Mucosa of rectum (tissue), 2 donors: Measurements from ENCODE around the gene OR2AK2.

ENCODE experiments used
- H3K27ac ChIP-seq, 2 donors: one replicate each; pipeline ENCODE4 v1.7.0; 2013; ENCODE audit warnings: inconsistent platforms in 2 of 2, low read depth in 2 of 2, low read length in 2 of 2
- H3K27me3 ChIP-seq, 2 donors: one replicate each; pipeline ENCODE4 v1.7.0; 2013; ENCODE audit warnings: low read length in 2 of 2; ENCODE audit not compliant: control insufficient read depth in 2 of 2, insufficient read depth in 2 of 2
- H3K36me3 ChIP-seq, 2 donors: one replicate each; pipeline ENCODE4 v1.7.0; 2013; ENCODE audit warnings: low read length in 2 of 2; ENCODE audit not compliant: control insufficient read depth in 2 of 2, insufficient read depth in 2 of 2
- H3K4me1 ChIP-seq, 2 donors: one replicate each; pipeline ENCODE4 v1.7.0; 2013; ENCODE audit warnings: low read length in 2 of 2, mild to moderate bottlenecking in 1 of 2; ENCODE audit not compliant: control insufficient read depth in 2 of 2, insufficient read depth in 2 of 2
- H3K4me3 ChIP-seq, 2 donors: one replicate each; pipeline ENCODE4 v1.7.0; 2013; ENCODE audit warnings: low read length in 2 of 2
- H3K9ac ChIP-seq, 2 donors: one replicate each; pipeline ENCODE4 v1.7.0; 2013; ENCODE audit warnings: low read length in 2 of 2, low read depth in 1 of 2, mild to moderate bottlenecking in 1 of 2
- H3K9me3 ChIP-seq, 2 donors: one replicate each; pipeline ENCODE4 v1.7.0; 2013; ENCODE audit warnings: low read length in 2 of 2; ENCODE audit not compliant: control insufficient read depth in 2 of 2
- donor health status: healthy.
- donor health status: Normal muscosa, but diverticular disease.

OR2AK2 gene

GRCh38 chr1:248015803-248016202 is 50.8 kb downstream of the OR2AK2 start:
- Histone ChIP-seq H3K4me3 (no peak overlapping the region), H3K4me1 (no peaks in the 10 kb centered on the region), H3K27me3 (no peaks in the 10 kb centered on the region), H3K27ac (no peak overlapping the region), H3K36me3 (no peaks in the 10 kb centered on the region), H3K9ac (no peak overlapping the region), H3K9me3 (no peaks in the 10 kb centered on the region)
